ENCODE measurements around the gene HECW1. TPM values are rescaled to one million over a fixed set of nuclear protein-coding genes. Genes with fewer than 3 reads are reported as not detected.

Gene HECW1
- total and polyA plus RNA-seq, 2 of the 13 experiments (the other 11 are each of a cell fraction or from before 2014, with no cell fraction given): not detected

DNA sequence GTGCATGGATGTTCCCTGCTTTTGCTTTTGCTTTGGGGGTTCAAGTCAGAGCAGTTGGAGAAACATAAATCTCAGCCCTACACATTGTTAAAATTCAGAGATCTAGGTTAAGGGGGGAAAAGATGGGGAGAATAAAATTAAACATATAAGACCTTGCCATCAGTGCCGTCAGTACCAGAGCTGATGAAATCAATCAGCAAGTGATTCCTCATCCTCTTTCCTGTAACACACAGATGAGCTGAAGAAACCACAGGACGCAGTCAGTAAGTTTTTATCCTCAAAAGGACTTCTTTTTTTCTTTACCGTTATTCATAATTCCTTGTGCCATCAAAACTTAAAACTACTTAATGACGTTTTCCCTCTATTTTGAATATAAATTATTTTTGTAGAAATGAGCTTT lies 5.9 kb downstream of the HECW1 start:
- Histone ChIP-seq H3K36me3 (replicated peaks in 1 of 2; ENCODE audit: control insufficient read depth in 1 of 2, insufficient read depth in 2 of 2, low read length in 2 of 2) (no peaks in the 10 kb centered on the region), H3K4me3 (replicated peaks in 1 of 3; ENCODE audit: insufficient read depth in 1 of 3, low read depth in 2 of 3, low read length in 3 of 3) (no peak overlapping the region), H2AFZ (ENCODE audit: low read length) (no peak overlapping the region), H3K4me1 (ENCODE audit: insufficient read depth, low read length) (no peaks in the 10 kb centered on the region), H3K9ac (ENCODE audit: insufficient read depth, low read depth, low read length) (no peak overlapping the region), H3K27ac (ENCODE audit: extremely low read length, insufficient read depth, low read length) (no peak overlapping the region), H4K20me1 (ENCODE audit: insufficient read depth, low read length) (no peaks in the 10 kb centered on the region), H3K9me3 (ENCODE audit: low read length) (no peaks in the 10 kb centered on the region), H3K27me3 (ENCODE audit: control insufficient read depth in 1 of 2, insufficient read depth in 2 of 2, low read length in 2 of 2) (peaks cover 4 to 46% of the 10 kb centered on the region in 2 experiments), H3K79me2 (ENCODE audit: insufficient read depth, low read length) (no peaks in the 10 kb centered on the region), H3K4me2 (ENCODE audit: low read depth, low read length) (no peak overlapping the region)
- no TSS peak for BruUV-seq (replicated peaks)
- POLR2A ChIA-PET: no interaction called here
- intact Hi-C loops (cut with micrococcal nuclease; ENCODE audit: unreplicated experiment) (no loop called here), in situ Hi-C loops (cut with HindIII; ENCODE audit: extremely low pct_ligation_motif_present, low pct_unique_long_range_greater_than_20kb) (no loop called here)
- CTCF ChIA-PET (ENCODE audit: low intra/inter-chr PET ratio, low total read pairs): no interaction called here
- DNase-seq (ENCODE audit: low spot score) (no peak), ATAC-seq (no peak), FAIRE-seq (no peak)
- TF ChIP-seq ZNF605 (CRISPR knock-in tag; IDR thresholded peaks at IDR 0.05) (no peak), ZSCAN22 (CRISPR knock-in tag; IDR thresholded peaks at IDR 0.05) (no peak), ZNF790 (CRISPR knock-in tag; IDR thresholded peaks at IDR 0.05; ENCODE audit: borderline replicate concordance) (no peak), PAWR (CRISPR knock-in tag; IDR thresholded peaks at IDR 0.05; ENCODE audit: borderline replicate concordance) (no peak), SKI (IDR thresholded peaks at IDR 0.05; ENCODE audit: partially characterized antibody) (no peak)
- TF ChIP-seq, protein P1, sequence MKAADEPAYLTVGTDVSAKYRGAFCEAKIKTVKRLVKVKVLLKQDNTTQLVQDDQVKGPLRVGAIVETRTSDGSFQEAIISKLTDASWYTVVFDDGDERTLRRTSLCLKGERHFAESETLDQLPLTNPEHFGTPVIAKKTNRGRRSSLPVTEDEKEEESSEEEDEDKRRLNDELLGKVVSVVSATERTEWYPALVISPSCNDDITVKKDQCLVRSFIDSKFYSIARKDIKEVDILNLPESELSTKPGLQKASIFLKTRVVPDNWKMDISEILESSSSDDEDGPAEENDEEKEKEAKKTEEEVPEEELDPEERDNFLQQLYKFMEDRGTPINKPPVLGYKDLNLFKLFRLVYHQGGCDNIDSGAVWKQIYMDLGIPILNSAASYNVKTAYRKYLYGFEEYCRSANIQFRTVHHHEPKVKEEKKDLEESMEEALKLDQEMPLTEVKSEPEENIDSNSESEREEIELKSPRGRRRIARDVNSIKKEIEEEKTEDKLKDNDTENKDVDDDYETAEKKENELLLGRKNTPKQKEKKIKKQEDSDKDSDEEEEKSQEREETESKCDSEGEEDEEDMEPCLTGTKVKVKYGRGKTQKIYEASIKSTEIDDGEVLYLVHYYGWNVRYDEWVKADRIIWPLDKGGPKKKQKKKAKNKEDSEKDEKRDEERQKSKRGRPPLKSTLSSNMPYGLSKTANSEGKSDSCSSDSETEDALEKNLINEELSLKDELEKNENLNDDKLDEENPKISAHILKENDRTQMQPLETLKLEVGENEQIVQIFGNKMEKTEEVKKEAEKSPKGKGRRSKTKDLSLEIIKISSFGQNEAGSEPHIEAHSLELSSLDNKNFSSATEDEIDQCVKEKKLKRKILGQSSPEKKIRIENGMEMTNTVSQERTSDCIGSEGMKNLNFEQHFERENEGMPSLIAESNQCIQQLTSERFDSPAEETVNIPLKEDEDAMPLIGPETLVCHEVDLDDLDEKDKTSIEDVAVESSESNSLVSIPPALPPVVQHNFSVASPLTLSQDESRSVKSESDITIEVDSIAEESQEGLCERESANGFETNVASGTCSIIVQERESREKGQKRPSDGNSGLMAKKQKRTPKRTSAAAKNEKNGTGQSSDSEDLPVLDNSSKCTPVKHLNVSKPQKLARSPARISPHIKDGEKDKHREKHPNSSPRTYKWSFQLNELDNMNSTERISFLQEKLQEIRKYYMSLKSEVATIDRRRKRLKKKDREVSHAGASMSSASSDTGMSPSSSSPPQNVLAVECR (CRISPR knock-in tag; IDR thresholded peaks at IDR 0.05; ENCODE audit: borderline replicate concordance): no peak
- WGBS (ENCODE audit: low lambda C conversion rate): 14% methylated on average over 4 of the region's 4 CpGs

Data from HepG2 (cell line).